Activated naive CD8-positive, alpha-beta T cell treated with anti-CD3 and anti-CD28 coated beads, Interleukin-2, amount 50 U/mL, for 16 hours (primary cell): ENCODE results near the gene FRAS1.

Source experiments
- DNase-seq: peaks from one replicate; pipeline ENCODE4 v3.0.0-alpha.2; 2020; ENCODE audit warnings: low read depth, low spot score

Gene FRAS1

GRCh38 chr4:78571804-78572203, 514.7 kb downstream of the FRAS1 start:
- DNase-seq, result no peak

- DNase-seq, result no peak
Measured at GRCh38 chr4:78578674-78579425, 521.7 kb downstream of the FRAS1 start.

- DNase-seq, result no peak
Measured at GRCh38 chr4:78581618-78582017, 524.5 kb downstream of the FRAS1 start.

- no peak for DNase-seq
Measured at GRCh38 chr4:78584863-78585547, 527.9 kb downstream of the FRAS1 start.

GRCh38 chr4:78585633-78586032, 528.5 kb downstream of the FRAS1 start:
- no peak for DNase-seq

GRCh38 chr4:78588894-78589545, 531.9 kb downstream of the FRAS1 start:
- DNase-seq, result no peak

GRCh38 chr4:78591404-78591803, 534.3 kb downstream of the FRAS1 start:
- no peak for DNase-seq

GRCh38 chr4:78592088-78592783, 535.1 kb downstream of the FRAS1 start:
- DNase-seq, result no peak
